RWPE1 (cell line): ENCODE data around the gene CDKAL1.
A peak's percentile ranks its signal among the peaks of the same experiment; 100 is the strongest.

Source experiments
- CTCF ChIA-PET: fragments of 350-600 bp; sonication (Branson Sonifier 250); formaldehyde crosslinking; extraction: SDS; loops from one replicate; lab custom pipeline; 2021; lab: Yijun Ruan, JAX
- POLR2A ChIA-PET: fragments of 400-600 bp; formaldehyde crosslinking; extraction: SDS; loops from one replicate; lab custom pipeline; 2020; ENCODE audit warnings: antibody characterized with exemption; ENCODE audit not compliant: low non-redundant PET; lab: Yijun Ruan, JAX
- DNase-seq: peaks from one replicate; pipeline ENCODE4 v3.0.0; 2012; ENCODE audit warnings: low spot score
- H3K27ac ChIP-seq: fragments of 450-650 bp; 2 replicates; pipeline ENCODE4 v1.5.1; 2017
- CTCF ChIP-seq: fragments of 450-650 bp; conservative IDR thresholded peaks from 2 replicates; pipeline ENCODE4 v1.5.1; 2017; ENCODE audit warnings: low read depth, mild to moderate bottlenecking

CDKAL1 gene

DNA sequence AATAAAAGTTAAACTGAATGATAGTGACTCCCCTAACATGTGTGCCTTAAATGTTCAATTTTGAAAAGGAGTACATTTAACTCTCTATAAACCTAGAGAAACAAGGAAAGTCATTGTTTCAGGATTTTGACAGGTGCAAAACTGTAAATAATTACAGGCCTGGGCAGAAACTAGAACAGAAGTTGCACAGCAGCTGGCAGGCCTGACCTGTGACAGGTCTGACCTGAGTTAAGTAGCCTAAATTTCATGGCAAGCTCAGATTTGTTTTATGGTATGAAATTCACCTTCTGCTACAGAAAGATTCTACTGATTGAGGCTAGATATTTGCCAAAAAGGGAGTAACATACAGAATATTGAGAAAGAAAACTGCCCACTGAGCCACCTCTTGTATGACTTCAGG lies 166.1 kb downstream of the CDKAL1 start:
- no peak for TF ChIP-seq CTCF
- DNase-seq, result no peak
- CTCF ChIA-PET, result no interaction called here
- POLR2A ChIA-PET, result no interaction called here
- peak overlapping the region; percentile 66 for H3K27ac ChIP-seq

GRCh38 chr6:20702366-20702765 lies 168.1 kb downstream of the CDKAL1 start:
- CTCF ChIA-PET, result interaction anchor here (0.6 kb wide), 1 partner anchor 35 kb away, joined by 3 read pairs; no protein-coding TSS in a partner anchor
- POLR2A ChIA-PET, result no interaction called here
- H3K27ac ChIP-seq, result no peak overlapping the region
- TF ChIP-seq CTCF, result no peak
- no peak for DNase-seq

DNA sequence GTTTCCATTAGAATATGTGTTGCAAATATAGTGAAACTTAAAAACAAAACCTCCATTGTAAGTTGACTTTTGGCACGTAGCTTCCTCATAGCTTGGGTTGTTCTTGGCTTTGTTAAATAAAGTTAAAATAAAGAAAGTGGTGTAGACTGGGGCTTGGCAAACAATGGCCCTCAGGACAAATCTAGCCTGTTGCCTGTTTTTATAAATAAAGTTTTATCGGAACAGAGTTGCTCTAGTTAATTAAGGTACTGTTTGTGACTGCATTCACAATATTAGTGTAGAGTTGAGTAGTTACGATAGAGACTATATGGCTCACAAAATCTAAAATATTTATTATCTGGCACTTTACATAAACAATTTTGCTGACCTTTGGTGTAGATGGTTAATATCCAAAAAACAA lies 168.8 kb downstream of the CDKAL1 start:
- DNase-seq, result no peak
- ChIA-PET POLR2A (no interaction called here), CTCF (interaction anchor here (0.8 kb wide), 1 partner anchor 1054 kb away, joined by 5 read pairs; no protein-coding TSS in a partner anchor)
- TF ChIP-seq CTCF, result no peak
- no peak overlapping the region for H3K27ac ChIP-seq

- no peak for TF ChIP-seq CTCF
- no peak overlapping the region for H3K27ac ChIP-seq
- no peak for DNase-seq
- POLR2A ChIA-PET, result interaction anchor here (0.6 kb wide), 1 partner anchor 11 kb away, joined by 3 read pairs; no protein-coding TSS in a partner anchor
- CTCF ChIA-PET, result no interaction called here
These were observed 170.2 kb downstream of the CDKAL1 start for GRCh38 chr6:20704325-20705025.

DNA sequence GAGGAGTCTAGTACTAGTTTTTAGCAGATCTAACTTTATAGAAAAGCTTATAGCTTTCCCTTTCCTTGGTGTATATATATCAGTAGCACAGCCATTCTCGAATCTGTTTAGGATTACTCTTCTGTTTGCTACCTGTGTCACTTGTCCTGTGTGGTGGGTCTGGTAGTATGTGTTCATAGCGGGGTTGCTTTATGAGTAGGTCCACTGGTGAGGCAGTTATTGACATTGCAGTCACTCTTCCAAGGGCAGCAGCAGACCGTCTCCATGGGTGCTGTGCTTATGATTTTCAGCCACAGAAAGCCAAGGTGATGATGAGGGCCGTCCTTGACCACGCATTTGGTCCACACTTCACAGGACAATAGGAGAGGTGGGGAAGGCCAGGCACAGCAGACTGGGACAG lies 171.5 kb downstream of the CDKAL1 start:
- no peak for TF ChIP-seq CTCF
- DNase-seq, result no peak
- H3K27ac ChIP-seq, result peak overlapping the region; percentile 74
- POLR2A ChIA-PET, result no interaction called here
- CTCF ChIA-PET, result no interaction called here

GRCh38 chr6:20706238-20706938 lies 172.1 kb downstream of the CDKAL1 start:
- CTCF ChIA-PET, result no interaction called here

More at GRCh38 chr6:20706238-20706938, 172.1 kb downstream of the CDKAL1 start:
- POLR2A ChIA-PET, result no interaction called here
- TF ChIP-seq CTCF, result no peak
- H3K27ac ChIP-seq, result peak overlapping the region; percentile 74
- DNase-seq, result peak; percentile 25
